Mammary epithelial cell (primary cell): Measurements from ENCODE around the gene JAKMIP1.

Experiments used
- EZH2 ChIP-seq: IDR thresholded peaks from 2 replicates; pipeline ENCODE4 v1.6.1; 2012; ENCODE audit warnings: low read length, inconsistent platforms, borderline replicate concordance
- TF ChIP-seq, protein P1 (sequence below), 2 donors: IDR thresholded peaks in 1 of 2; conservative IDR thresholded peaks in 1 of 2; 2 replicates each; pipeline ENCODE4 v1.5.1; 2011 to 2012; ENCODE audit warnings: inconsistent platforms in 2 of 2, low read length in 2 of 2, mild to moderate bottlenecking in 2 of 2, control low read depth in 1 of 2, low read depth in 1 of 2; ENCODE audit not compliant: insufficient read depth in 1 of 2; ENCODE audit errors: extremely low read depth in 1 of 2

DNA sequence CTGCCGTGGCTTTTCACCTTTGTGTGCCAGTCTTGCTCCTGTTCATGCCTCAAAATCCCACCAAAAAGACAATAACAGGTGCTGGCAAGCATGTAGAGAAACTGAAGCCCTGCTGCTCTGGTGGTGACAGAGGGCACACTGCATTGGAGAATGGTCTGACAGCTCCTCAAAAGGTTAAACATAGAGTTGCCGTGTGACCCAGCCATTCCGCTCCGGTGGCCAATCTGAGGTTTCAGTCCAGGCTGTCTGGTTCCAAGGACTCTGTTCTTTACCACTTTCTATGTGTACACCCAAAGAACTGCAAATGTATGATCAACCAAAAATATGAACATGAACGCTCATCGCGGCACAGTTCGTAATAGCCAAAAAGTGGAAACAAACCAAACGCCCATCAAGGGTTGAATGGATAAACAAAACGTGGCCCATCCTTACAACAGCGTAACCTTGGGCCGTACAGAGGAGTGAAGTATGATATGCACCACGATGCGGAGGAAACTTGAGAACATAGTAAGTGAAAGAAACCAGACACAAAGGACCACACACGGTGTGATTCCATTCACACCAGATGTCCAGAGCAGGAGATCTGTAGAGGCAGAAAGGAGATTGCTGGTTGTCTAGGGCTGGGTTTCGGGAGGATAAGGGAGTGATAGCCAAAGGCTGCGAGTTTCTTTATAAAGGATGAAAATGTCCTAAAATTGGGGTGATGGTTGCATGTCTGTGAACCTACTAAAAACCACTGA, 35.7 kb upstream of the JAKMIP1 start:
- TF ChIP-seq, protein P1, sequence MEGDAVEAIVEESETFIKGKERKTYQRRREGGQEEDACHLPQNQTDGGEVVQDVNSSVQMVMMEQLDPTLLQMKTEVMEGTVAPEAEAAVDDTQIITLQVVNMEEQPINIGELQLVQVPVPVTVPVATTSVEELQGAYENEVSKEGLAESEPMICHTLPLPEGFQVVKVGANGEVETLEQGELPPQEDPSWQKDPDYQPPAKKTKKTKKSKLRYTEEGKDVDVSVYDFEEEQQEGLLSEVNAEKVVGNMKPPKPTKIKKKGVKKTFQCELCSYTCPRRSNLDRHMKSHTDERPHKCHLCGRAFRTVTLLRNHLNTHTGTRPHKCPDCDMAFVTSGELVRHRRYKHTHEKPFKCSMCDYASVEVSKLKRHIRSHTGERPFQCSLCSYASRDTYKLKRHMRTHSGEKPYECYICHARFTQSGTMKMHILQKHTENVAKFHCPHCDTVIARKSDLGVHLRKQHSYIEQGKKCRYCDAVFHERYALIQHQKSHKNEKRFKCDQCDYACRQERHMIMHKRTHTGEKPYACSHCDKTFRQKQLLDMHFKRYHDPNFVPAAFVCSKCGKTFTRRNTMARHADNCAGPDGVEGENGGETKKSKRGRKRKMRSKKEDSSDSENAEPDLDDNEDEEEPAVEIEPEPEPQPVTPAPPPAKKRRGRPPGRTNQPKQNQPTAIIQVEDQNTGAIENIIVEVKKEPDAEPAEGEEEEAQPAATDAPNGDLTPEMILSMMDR (conservative IDR thresholded peaks at IDR 0.05 in 1 of 2, IDR thresholded peaks at IDR 0.05 in 1 of 2; ENCODE audit: extremely low read depth in 1 of 2, insufficient read depth in 1 of 2, low read depth in 1 of 2, low read length in 2 of 2): no peak
- no peak for TF ChIP-seq EZH2
